ENCODE data around the gene RPL22L1. TPM values are rescaled to one million over a fixed set of nuclear protein-coding genes. Genes with fewer than 3 reads are reported as not detected.
"Not testable (repeated sequence)": the region's sequence is repeated elsewhere in the genome, so short reads cannot be mapped to it uniquely, and the experiment has no call there.

Gene RPL22L1
- total RNA-seq, 1 donor from 2014 or later, result 32.0 TPM

- no peak for DNase-seq
Observed at GRCh38 chr3:170829546-170830272, 40.3 kb downstream of the RPL22L1 start.

DNA sequence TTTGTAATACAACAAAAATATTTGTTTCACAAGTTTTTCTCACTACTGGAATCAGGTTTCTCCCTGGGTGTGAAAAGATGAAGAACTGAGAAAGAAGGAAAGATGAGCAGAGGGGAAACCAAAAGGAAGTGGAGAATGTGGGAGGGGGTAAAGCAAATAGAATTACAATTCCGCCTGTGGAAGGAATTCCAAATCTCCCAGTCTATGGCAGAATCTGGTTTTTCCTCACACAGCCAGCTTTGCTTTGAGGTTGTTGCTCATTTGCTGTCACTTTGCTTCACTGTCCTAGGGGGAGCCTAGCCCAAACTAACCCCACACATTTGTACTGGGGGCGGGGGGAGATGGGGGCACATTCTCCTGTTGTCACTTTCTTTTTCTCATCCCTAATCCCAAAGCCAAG lies 43.9 kb downstream of the RPL22L1 start:
- no peak for DNase-seq

- not testable (repeated sequence) for DNase-seq
Observed at GRCh38 chr3:170823562-170823961, 46.4 kb downstream of the RPL22L1 start.

GRCh38 chr3:170818325-170818724 lies 51.7 kb downstream of the RPL22L1 start:
- not testable (repeated sequence) for DNase-seq

DNA sequence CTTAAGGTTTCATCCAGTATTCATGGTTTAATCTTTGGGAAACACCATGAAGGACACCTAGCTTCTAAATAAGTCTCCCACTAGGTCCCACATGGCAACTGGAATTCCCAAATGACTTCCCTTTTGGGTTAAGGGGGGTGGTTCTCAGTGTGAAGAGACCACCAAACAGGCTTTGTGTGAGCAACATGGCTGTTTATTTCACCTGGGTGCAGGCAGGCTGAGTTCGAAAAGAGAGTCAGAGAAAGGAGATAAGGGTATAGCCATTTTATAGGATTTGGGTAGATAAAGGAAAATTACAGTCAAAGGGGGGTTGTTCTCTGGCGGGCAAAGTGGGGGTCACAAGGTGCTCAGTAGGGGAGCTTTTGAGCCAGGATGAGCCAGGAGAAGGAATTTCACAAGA lies 52.5 kb downstream of the RPL22L1 start:
- DNase-seq, result not testable (repeated sequence)

DNA sequence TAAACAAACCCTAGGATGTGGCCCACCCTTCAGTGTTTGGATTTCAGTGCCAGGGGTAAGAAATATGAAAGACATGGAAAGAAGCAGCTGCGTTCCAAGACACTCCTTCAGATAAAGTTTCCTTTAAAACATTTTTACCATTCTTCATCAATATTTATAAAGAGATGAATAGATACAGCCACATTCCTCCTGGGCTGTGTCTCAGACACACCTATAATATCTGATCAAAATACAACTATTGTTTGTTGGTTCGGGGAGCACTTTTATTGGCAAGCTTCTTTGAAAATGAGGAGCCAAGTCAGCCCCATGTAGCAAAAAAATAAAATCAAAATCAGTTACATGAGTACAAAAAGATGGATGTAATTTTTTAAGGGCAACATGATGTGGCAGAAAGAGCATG lies 53.2 kb downstream of the RPL22L1 start:
- no peak for DNase-seq

DNA sequence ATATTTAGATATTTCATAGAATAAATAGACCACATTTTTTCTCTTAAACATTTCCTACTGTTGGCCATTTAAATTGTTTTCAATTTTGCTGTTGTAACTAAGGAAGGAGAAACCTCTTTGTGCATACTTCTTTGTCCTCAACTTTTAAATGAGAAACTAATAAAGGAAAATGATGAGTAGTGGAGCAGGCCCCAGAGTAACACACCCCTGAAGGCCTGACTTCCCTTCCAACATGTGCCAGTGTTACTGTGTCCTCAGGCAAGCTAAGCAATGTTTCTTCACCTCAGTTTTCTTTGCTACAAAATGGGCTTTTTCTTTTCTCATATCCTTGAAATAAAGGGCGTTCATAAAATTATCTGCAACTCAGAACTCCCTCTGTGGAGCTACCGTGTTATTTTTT lies 53.7 kb downstream of the RPL22L1 start:
- no peak for DNase-seq

DNA sequence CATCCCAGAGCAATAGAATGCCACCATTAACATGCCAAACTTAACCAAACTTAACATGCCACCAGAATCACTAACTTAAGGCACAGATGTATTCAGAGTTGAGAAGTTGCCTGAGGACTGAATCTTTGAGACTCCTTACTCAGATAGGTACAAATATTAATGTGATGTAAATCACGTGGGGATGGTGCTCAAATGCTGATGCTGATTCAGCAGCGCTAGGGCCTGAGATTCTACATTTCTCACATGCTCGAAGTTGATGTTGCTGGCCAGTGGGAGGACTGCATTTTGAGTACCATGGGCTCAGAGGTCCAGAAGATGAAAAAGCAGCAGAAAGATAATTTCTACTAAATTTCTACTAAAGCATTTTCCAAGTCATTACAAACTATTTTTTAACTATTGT lies 54.1 kb downstream of the RPL22L1 start:
- no peak for DNase-seq

DNA sequence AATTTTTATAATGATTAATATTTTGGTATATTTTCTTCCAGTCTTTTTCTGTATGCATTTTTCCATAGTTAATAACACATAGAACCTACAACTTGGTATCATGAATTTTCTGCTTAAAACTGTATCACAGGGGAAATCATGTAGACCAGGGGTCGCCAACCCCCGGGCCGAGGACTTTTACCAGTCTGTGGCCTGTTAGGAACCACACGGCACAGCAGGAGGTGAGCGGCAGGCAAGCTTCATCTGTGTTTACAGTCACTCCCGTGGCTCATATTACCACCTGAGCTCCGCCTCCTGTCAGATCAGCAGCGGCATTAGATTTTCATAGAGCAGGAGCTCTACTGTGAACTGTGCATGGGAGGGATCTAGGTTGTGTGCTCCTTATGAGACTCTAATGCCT lies 54.7 kb downstream of the RPL22L1 start:
- peak; percentile 14 for DNase-seq

Other genes with a start within 250 kb of the RPL22L1 start
- 7.1 TPM for gene EIF5A2, start 38.4 kb upstream of the RPL22L1 start, total RNA-seq
- gene SLC2A2, start 156.5 kb upstream of the RPL22L1 start, total RNA-seq, result not detected

Measured in tongue (tissue), 2 donors.